Mesenchymal stem cell (in vitro differentiated cells and primary cell): ENCODE data around the gene SOX6.

Experiments used
- DNase-seq: peaks from one replicate; pipeline ENCODE4 v3.0.0-alpha.2; 2013
- H2AFZ ChIP-seq: one replicate; pipeline ENCODE4 v1.6.1; 2013; ENCODE audit warnings: low read depth, mild to moderate bottlenecking, control low read depth, inconsistent platforms, low read length, moderate library complexity
- H2AK5ac ChIP-seq: 2 replicates; pipeline ENCODE4 v1.6.1; 2013; ENCODE audit warnings: low read length, moderate library complexity, mild to moderate bottlenecking, inconsistent platforms; ENCODE audit not compliant: severe bottlenecking
- H2BK120ac ChIP-seq: one replicate; pipeline ENCODE4 v1.6.1; 2013; ENCODE audit warnings: low read depth, mild to moderate bottlenecking, inconsistent platforms, low read length, moderate library complexity
- H2BK12ac ChIP-seq, 2 experiments: one replicate each; pipeline ENCODE4 v1.6.1; 2013; ENCODE audit warnings: inconsistent platforms in 2 of 2, low read length in 2 of 2, mild to moderate bottlenecking in 2 of 2, moderate library complexity in 2 of 2, control low read depth in 1 of 2
- H2BK15ac ChIP-seq: one replicate; pipeline ENCODE4 v1.6.1; 2013; ENCODE audit warnings: mild to moderate bottlenecking, low read depth, inconsistent platforms; ENCODE audit not compliant: poor library complexity, severe bottlenecking
- H2BK5ac ChIP-seq: 2 replicates; pipeline ENCODE4 v1.6.1; 2013; ENCODE audit warnings: low read depth, mild to moderate bottlenecking, low read length, control low read depth, inconsistent platforms; ENCODE audit not compliant: poor library complexity, severe bottlenecking
- H3K14ac ChIP-seq, 2 experiments: one replicate each; pipeline ENCODE4 v1.6.1; 2013; ENCODE audit warnings: inconsistent platforms in 2 of 2, low read length in 2 of 2, control low read depth in 1 of 2, mild to moderate bottlenecking in 1 of 2, moderate library complexity in 1 of 2
- H3K18ac ChIP-seq, 2 experiments: one replicate each; pipeline ENCODE4 v1.6.1; 2013; ENCODE audit warnings: inconsistent platforms in 2 of 2, low read length in 2 of 2, control low read depth in 1 of 2, low read depth in 1 of 2, mild to moderate bottlenecking in 1 of 2
- H3K23ac ChIP-seq, 2 experiments: one replicate each; pipeline ENCODE4 v1.6.1; 2013; ENCODE audit warnings: inconsistent platforms in 2 of 2, low read length in 2 of 2, mild to moderate bottlenecking in 2 of 2, moderate library complexity in 2 of 2, control low read depth in 1 of 2
- H3K27ac ChIP-seq: 2 replicates; pipeline ENCODE4 v1.5.1; 2013; ENCODE audit warnings: mild to moderate bottlenecking, moderate library complexity, low read length, control low read depth, inconsistent platforms; ENCODE audit not compliant: poor library complexity, severe bottlenecking
- H3K27me3 ChIP-seq, 2 experiments: 2 replicates each; pipeline versions ENCODE4 v1.6.1 to v1.7.0; 2013; ENCODE audit warnings: low read length in 2 of 2, mild to moderate bottlenecking in 2 of 2, moderate library complexity in 2 of 2, control low read depth in 1 of 2, inconsistent platforms in 1 of 2; ENCODE audit not compliant: control insufficient read depth in 1 of 2, insufficient read depth in 1 of 2
- H3K36me3 ChIP-seq, 2 experiments: 2 replicates each; pipeline versions ENCODE4 v1.6.1 to v1.7.0; 2013; ENCODE audit warnings: low read length in 2 of 2, control low read depth in 1 of 2, inconsistent platforms in 1 of 2, low read depth in 1 of 2, mild to moderate bottlenecking in 1 of 2; ENCODE audit not compliant: insufficient read depth in 2 of 2, control insufficient read depth in 1 of 2
- H3K4ac ChIP-seq, 2 experiments: one replicate each; pipeline ENCODE4 v1.6.1; 2013; ENCODE audit warnings: inconsistent platforms in 2 of 2, low read length in 2 of 2, mild to moderate bottlenecking in 2 of 2, moderate library complexity in 2 of 2, control low read depth in 1 of 2, low read depth in 1 of 2
- H3K4me1 ChIP-seq: 2 replicates; pipeline ENCODE4 v1.6.1; 2013; ENCODE audit warnings: low read depth, low read length, control low read depth; ENCODE audit not compliant: control insufficient read depth, insufficient read depth
- H3K4me2 ChIP-seq: 2 replicates; pipeline ENCODE4 v1.6.1; 2013; ENCODE audit warnings: low read length, mild to moderate bottlenecking, inconsistent platforms; ENCODE audit not compliant: poor library complexity, severe bottlenecking
- H3K4me3 ChIP-seq, 2 experiments: 2 replicates each; pipeline versions ENCODE4 v1.5.1 to v1.7.0; 2013; ENCODE audit warnings: low read length in 2 of 2, mild to moderate bottlenecking in 2 of 2, control low read depth in 1 of 2, low read depth in 1 of 2; ENCODE audit not compliant: insufficient read depth in 1 of 2
- H3K79me1 ChIP-seq: replicated peaks from 2 replicates; pipeline ENCODE4 v1.6.1; 2013; ENCODE audit warnings: mild to moderate bottlenecking, control low read depth, low read length, inconsistent platforms; ENCODE audit not compliant: poor library complexity, severe bottlenecking
- H3K9ac ChIP-seq: 2 replicates; pipeline ENCODE4 v1.7.0; 2013; ENCODE audit warnings: mild to moderate bottlenecking, low read length, moderate library complexity
- H3K9me3 ChIP-seq: 2 replicates; pipeline ENCODE4 v1.7.0; 2013; ENCODE audit warnings: mild to moderate bottlenecking, low read length; ENCODE audit not compliant: control insufficient read depth
- H4K8ac ChIP-seq: one replicate; pipeline ENCODE4 v1.6.1; 2013; ENCODE audit warnings: inconsistent platforms, mild to moderate bottlenecking, low read length, moderate library complexity
- H4K91ac ChIP-seq: one replicate; pipeline ENCODE4 v1.6.1; 2013; ENCODE audit warnings: mild to moderate bottlenecking, low read length, inconsistent platforms
- WGBS: methylation state at CpG from one replicate; pipeline ENCODE4 v1.1.7; 2013; ENCODE audit warnings: mixed read lengths; 5-methylcytosine and 5-hydroxymethylcytosine counted together

The SOX6 gene

GRCh38 chr11:15988016-15988550 lies 368.3 kb downstream of the SOX6 start:
- Histone ChIP-seq H3K18ac (no peak overlapping the region), H3K79me1 (no peaks in the 10 kb centered on the region), H4K8ac (no peak overlapping the region), H2BK12ac (no peak overlapping the region), H3K9ac (peak overlapping the region; percentile 4), H3K9me3 (no peaks in the 10 kb centered on the region), H2AK5ac (no peak overlapping the region), H3K14ac (no peak overlapping the region), H3K27ac (no peak overlapping the region), H3K4me2 (no peak overlapping the region), H3K4me1 (no peaks in the 10 kb centered on the region), H2BK15ac (no peak overlapping the region), H2BK120ac (no peak overlapping the region), H4K91ac (no peak overlapping the region), H3K27me3 (no peaks in the 10 kb centered on the region), H2BK5ac (no peak overlapping the region), H2AFZ (no peak overlapping the region), H3K36me3 (peaks cover 0 to 9% of the 10 kb centered on the region in 2 experiments), H3K4ac (no peak overlapping the region), H3K4me3 (no peak overlapping the region), H3K23ac (no peak overlapping the region)
- DNase-seq: no peak
- WGBS: 90% methylated on average over 1 of the region's 2 CpGs

GRCh38 chr11:15987046-15987445 lies 369.3 kb downstream of the SOX6 start:
- no peak overlapping the region for H4K91ac ChIP-seq
- no peaks in the 10 kb centered on the region for H3K79me1 ChIP-seq
- H3K4me2 ChIP-seq: no peak overlapping the region
- H2BK120ac ChIP-seq: no peak overlapping the region
- no peaks in the 10 kb centered on the region for H3K9me3 ChIP-seq
- H2AFZ ChIP-seq: no peak overlapping the region
- H3K14ac ChIP-seq: no peak overlapping the region
- no peak overlapping the region for H2AK5ac ChIP-seq
- 93% methylated on average over 3 of the region's 5 CpGs for WGBS
- H2BK12ac ChIP-seq: no peak overlapping the region
- no peak overlapping the region for H3K23ac ChIP-seq
- H3K4me1 ChIP-seq: no peaks in the 10 kb centered on the region
- H3K27me3 ChIP-seq: no peaks in the 10 kb centered on the region
- H3K27ac ChIP-seq: no peak overlapping the region
- peaks cover 0 to 9% of the 10 kb centered on the region in 2 experiments for H3K36me3 ChIP-seq
- H3K18ac ChIP-seq: no peak overlapping the region
- DNase-seq: no peak
- no peak overlapping the region for H2BK15ac ChIP-seq
- H2BK5ac ChIP-seq: no peak overlapping the region
- H3K4me3 ChIP-seq: no peak overlapping the region
- H4K8ac ChIP-seq: no peak overlapping the region
- no peak overlapping the region for H3K9ac ChIP-seq
- no peak overlapping the region for H3K4ac ChIP-seq

GRCh38 chr11:15985860-15986139 lies 370.5 kb downstream of the SOX6 start:
- Histone ChIP-seq H3K14ac (no peak overlapping the region), H3K9ac (no peak overlapping the region), H3K9me3 (no peaks in the 10 kb centered on the region), H4K8ac (no peak overlapping the region), H3K23ac (no peak overlapping the region), H2BK12ac (no peak overlapping the region), H3K4ac (peak overlapping the region in 1 of 2 experiments; percentile 41), H2BK5ac (no peak overlapping the region), H3K4me3 (no peak overlapping the region), H2AK5ac (no peak overlapping the region), H2BK15ac (no peak overlapping the region), H3K27ac (no peak overlapping the region), H3K36me3 (peaks cover 0 to 9% of the 10 kb centered on the region in 2 experiments), H2BK120ac (peak overlapping the region; percentile 11), H3K27me3 (no peaks in the 10 kb centered on the region), H2AFZ (no peak overlapping the region), H3K18ac (peak overlapping the region in 1 of 2 experiments; percentile 66), H3K4me2 (no peak overlapping the region), H3K79me1 (no peaks in the 10 kb centered on the region), H3K4me1 (no peaks in the 10 kb centered on the region), H4K91ac (no peak overlapping the region)
- no peak for DNase-seq

GRCh38 chr11:15985127-15985859 lies 371.1 kb downstream of the SOX6 start:
- no peak overlapping the region for H2BK15ac ChIP-seq
- H3K9me3 ChIP-seq: no peaks in the 10 kb centered on the region
- no peak overlapping the region for H3K9ac ChIP-seq
- H3K36me3 ChIP-seq: peaks cover 0 to 9% of the 10 kb centered on the region in 2 experiments
- peak overlapping the region in 1 of 2 experiments; percentile 54 for H3K18ac ChIP-seq
- peak overlapping the region; percentile 80 for H4K8ac ChIP-seq
- no peaks in the 10 kb centered on the region for H3K27me3 ChIP-seq
- H2AK5ac ChIP-seq: no peak overlapping the region
- H3K4me3 ChIP-seq: no peak overlapping the region
- H3K27ac ChIP-seq: no peak overlapping the region
- 64% methylated on average over 1 of the region's 1 CpG for WGBS
- no peak overlapping the region for H3K4me2 ChIP-seq
- H3K23ac ChIP-seq: no peak overlapping the region
- no peak overlapping the region for H2AFZ ChIP-seq
- no peaks in the 10 kb centered on the region for H3K4me1 ChIP-seq
- no peak overlapping the region for H4K91ac ChIP-seq
- H3K14ac ChIP-seq: no peak overlapping the region
- DNase-seq: no peak
- H3K79me1 ChIP-seq: no peaks in the 10 kb centered on the region
- no peak overlapping the region for H2BK12ac ChIP-seq
- no peak overlapping the region for H3K4ac ChIP-seq
- H2BK120ac ChIP-seq: no peak overlapping the region
- H2BK5ac ChIP-seq: no peak overlapping the region
